ENCODE data around the gene PRKAR1B.

Gene PRKAR1B

DNA sequence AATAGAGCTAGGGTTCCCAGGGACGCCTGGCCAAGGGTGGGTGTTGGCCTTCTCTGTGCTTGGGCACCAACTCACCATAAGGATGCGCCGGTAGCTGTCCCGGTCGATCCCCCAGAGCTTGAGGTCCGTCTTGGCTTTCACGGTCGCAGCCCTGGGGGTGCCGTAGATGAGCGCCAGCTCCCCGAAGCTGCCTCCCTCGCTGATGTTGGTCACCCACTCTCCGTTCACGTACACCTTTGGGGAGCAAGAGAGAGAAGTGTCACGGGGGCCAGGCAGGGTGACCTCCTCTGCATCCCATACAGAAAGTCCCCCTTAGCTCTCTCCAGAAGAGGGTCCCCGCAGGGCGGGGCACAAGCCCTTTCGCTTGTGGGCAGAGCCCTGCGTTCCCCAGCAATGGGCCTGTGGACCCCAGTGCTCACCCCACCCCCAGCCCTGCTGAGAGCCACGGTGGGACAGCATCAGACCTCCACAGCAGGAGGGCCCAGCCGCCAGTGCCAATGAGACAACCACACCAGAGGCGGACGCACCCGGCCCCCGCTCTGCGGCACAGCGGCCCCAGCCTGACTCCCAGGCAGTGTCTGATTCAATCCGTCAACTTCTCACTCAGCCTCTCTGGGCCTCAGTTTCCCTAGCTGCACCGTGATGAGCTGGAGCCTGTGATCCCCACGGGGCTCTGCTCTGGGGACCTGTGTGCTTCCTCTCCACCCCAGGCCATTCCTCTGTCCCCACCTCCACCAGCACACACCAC lies 130.8 kb downstream of the PRKAR1B start:
- no peak for DNase-seq (ENCODE audit: low spot score)
- H3K27ac ChIP-seq: no peak overlapping the region
- H3K4me3 ChIP-seq: no peak overlapping the region
- TF ChIP-seq, protein P1, sequence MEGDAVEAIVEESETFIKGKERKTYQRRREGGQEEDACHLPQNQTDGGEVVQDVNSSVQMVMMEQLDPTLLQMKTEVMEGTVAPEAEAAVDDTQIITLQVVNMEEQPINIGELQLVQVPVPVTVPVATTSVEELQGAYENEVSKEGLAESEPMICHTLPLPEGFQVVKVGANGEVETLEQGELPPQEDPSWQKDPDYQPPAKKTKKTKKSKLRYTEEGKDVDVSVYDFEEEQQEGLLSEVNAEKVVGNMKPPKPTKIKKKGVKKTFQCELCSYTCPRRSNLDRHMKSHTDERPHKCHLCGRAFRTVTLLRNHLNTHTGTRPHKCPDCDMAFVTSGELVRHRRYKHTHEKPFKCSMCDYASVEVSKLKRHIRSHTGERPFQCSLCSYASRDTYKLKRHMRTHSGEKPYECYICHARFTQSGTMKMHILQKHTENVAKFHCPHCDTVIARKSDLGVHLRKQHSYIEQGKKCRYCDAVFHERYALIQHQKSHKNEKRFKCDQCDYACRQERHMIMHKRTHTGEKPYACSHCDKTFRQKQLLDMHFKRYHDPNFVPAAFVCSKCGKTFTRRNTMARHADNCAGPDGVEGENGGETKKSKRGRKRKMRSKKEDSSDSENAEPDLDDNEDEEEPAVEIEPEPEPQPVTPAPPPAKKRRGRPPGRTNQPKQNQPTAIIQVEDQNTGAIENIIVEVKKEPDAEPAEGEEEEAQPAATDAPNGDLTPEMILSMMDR (IDR thresholded peaks at IDR 0.05): no peak

GRCh38 chr7:595621-596010 lies 131.5 kb downstream of the PRKAR1B start:
- Histone ChIP-seq H3K27ac (no peak overlapping the region), H3K4me3 (no peak overlapping the region)
- no peak for DNase-seq (ENCODE audit: low spot score)
- TF ChIP-seq, protein P1 (IDR thresholded peaks at IDR 0.05): no peak

- DNase-seq (ENCODE audit: low spot score): no peak
- TF ChIP-seq, protein P1 (IDR thresholded peaks at IDR 0.05): no peak
- H3K27ac ChIP-seq: no peak overlapping the region
- no peak overlapping the region for H3K4me3 ChIP-seq
Observed at GRCh38 chr7:594920-595620, 132.0 kb downstream of the PRKAR1B start.

DNA sequence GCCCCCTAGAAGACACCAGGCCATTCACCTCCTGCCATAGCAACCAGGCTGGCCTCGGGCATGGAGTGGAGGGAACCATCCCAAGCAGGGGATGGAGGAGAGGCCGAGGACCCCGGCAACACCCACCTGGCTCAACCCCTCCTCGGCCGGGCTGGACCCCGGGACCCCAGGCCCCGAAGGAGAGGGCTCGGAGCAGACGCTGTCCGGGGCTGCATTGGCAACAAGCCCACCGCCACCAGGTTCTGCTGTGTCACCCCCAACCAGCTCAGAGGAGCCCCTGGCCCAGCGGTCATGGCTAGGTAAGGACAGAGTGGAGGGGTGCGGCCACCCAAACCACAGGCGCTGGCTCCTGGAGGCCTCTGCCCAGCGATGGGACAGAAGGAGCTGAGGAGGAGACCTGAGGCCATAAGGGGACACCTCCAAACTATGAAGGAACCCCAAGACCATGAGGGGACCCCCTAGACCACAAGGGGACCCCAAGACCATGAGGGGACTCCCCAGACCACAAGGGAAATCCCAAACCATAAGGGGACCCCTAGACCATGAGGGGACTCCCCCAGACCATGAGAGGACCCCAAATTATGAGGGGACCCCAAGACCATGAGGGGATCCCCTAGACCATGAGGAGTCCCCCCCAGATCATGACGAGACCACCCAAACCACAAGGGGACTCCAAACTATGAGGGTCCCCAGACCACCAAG lies 132.7 kb downstream of the PRKAR1B start:
- H3K27ac ChIP-seq: peak overlapping the region in 1 of 2 donors; percentile 89

GRCh38 chr7:593324-594115 lies 133.6 kb downstream of the PRKAR1B start:
- no peak for DNase-seq (ENCODE audit: low spot score)
- TF ChIP-seq, protein P1 (IDR thresholded peaks at IDR 0.05): no peak
- peak overlapping the region; percentile 59 for H3K4me3 ChIP-seq
- peak overlapping the region; percentile 52 to 89 for H3K27ac ChIP-seq

More for the DNA sequence above, 132.7 kb downstream of the PRKAR1B start:
- DNase-seq (ENCODE audit: low spot score): no peak
- H3K4me3 ChIP-seq: no peak overlapping the region
- TF ChIP-seq, protein P1 (IDR thresholded peaks at IDR 0.05): no peak

DNA sequence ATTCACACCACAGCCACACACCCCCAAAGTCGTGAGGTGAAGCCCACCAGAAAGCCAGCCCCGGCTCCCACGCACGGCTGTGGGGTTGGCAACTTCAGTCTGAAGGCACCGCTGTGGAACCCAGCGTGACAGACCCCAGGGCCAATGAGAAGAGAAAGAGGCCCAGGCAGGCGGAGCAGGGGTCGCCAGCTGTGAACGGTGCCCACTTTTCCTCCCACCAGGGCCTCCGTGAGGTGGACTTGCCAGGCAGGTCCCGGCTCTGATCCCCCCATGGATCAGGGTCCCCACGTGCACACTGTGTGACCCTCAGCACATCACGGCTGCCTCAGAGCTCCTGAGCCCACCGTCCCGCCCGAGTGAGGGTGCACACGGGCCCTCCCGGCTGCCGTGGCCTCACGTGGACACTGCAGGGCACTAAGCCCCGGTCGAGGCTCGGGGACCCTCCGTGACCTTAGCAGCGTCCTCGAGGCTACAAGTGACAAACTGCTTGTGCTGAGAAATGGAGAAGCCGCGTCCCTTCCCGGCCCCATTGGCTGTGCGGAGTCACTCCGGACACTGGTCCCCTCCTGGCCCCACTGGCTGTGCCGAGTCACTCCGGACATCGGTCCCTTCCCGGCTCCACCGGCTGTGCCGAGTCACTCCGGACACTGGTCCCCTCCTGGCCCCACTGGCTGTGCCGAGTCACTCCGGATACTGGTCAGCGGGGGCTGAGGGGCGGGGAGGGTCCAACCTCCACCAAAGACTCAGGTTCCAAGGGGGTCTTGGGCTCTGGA lies 135.0 kb downstream of the PRKAR1B start:
- Histone ChIP-seq H3K27ac (peak overlapping the region; percentile 52 to 89), H3K4me3 (no peak overlapping the region)
- TF ChIP-seq, protein P1 (IDR thresholded peaks at IDR 0.05): no peak
- DNase-seq (ENCODE audit: low spot score): no peak
